Liver (tissue), 2 donors: ENCODE data around the gene ZDHHC11B.
"Not testable (repeated sequence)": the region's sequence is repeated elsewhere in the genome, so short reads cannot be mapped to it uniquely, and the experiment has no call there.

Experiments used
- CTCF ChIP-seq: fragments of 150-350 bp; IDR thresholded peaks from 2 replicates; pipeline ENCODE4 v1.5.1; 2017; ENCODE audit warnings: improper control_type of control experiment, low read depth, low read length; ENCODE audit not compliant: missing input control
- MAX ChIP-seq: IDR thresholded peaks from 2 replicates; pipeline ENCODE4 v1.6.1; 2016; ENCODE audit warnings: antibody characterized with exemption
- donor health status: healthy.

GRCh38 chr5:716740-717139 lies 67.8 kb downstream of the ZDHHC11B start:
- TF ChIP-seq MAX, CTCF: not testable (repeated sequence)
